Kidney (tissue), 14 donors: Measurements from ENCODE around the gene CD36. TPM values are rescaled to one million over a fixed set of nuclear protein-coding genes. Genes with fewer than 3 reads are reported as not detected.

Source experiments
- DNase-seq, 5 donors: peaks; one replicate each; pipeline ENCODE4 v3.0.0-alpha.2; 2013 to 2020
- FAIRE-seq: peaks from 2 replicates; lab custom pipeline; 2012; peaks lifted over from hg19 to GRCh38; lab: Jason Lieb, UNC
- H3K27ac ChIP-seq, 2 donors: one replicate each; pipeline ENCODE4 v1.7.0; 2013; ENCODE audit warnings: low read depth in 2 of 2, low read length in 2 of 2, inconsistent platforms in 1 of 2
- H3K27me3 ChIP-seq: one replicate; pipeline ENCODE4 v1.7.1; 2013; ENCODE audit warnings: low read length, inconsistent platforms; ENCODE audit not compliant: control insufficient read depth, insufficient read depth
- H3K36me3 ChIP-seq, 3 donors: one replicate each; pipeline versions ENCODE4 v1.7.0 to v1.7.1; 2013; ENCODE audit warnings: low read length in 3 of 3, control low read depth in 1 of 3, inconsistent platforms in 1 of 3; ENCODE audit not compliant: insufficient read depth in 3 of 3, control insufficient read depth in 2 of 3
- H3K4me1 ChIP-seq, 3 donors: one replicate each; pipeline versions ENCODE4 v1.7.0 to v1.7.1; 2013; ENCODE audit warnings: low read length in 3 of 3, inconsistent platforms in 1 of 3, low read depth in 1 of 3; ENCODE audit not compliant: control insufficient read depth in 2 of 3, insufficient read depth in 2 of 3
- H3K4me3 ChIP-seq, 3 donors: one replicate each; pipeline versions ENCODE4 v1.7.0 to v1.8.1; 2013; ENCODE audit warnings: low read length in 3 of 3, control low read depth in 1 of 3, inconsistent platforms in 1 of 3
- H3K9ac ChIP-seq, 3 donors: one replicate each; pipeline versions ENCODE4 v1.7.0 to v1.7.1; 2013; ENCODE audit warnings: low read length in 3 of 3, control low read depth in 1 of 3, inconsistent platforms in 1 of 3
- H3K9me3 ChIP-seq, 3 donors: one replicate each; pipeline versions ENCODE4 v1.7.0 to v1.7.1; 2013; ENCODE audit warnings: low read length in 3 of 3, control low read depth in 1 of 3, inconsistent platforms in 1 of 3; ENCODE audit not compliant: control insufficient read depth in 2 of 3, insufficient read depth in 1 of 3
- intact Hi-C: fragments of 100-400 bp; cut with DNase I; formaldehyde crosslinking; loops from one replicate; pipeline ENCODE4 v1.11.1; 2022
- polyA plus RNA-seq: library from polyadenylated mRNA; stranded (reverse); fragments of 350-450 nt; fragmentation: Illumina TruSeq; extraction: RNeasy Lipid Tissue Mini Kit (QIAGEN cat#74804); gene quantifications from one replicate; pipeline ENCODE4 v1.2.3, GENCODE V29; 2014; ENCODE audit warnings: low read depth, low replicate concordance; ENCODE audit not compliant: insufficient read depth
- total RNA-seq: library from RNA; stranded (reverse); fragmentation: NEBNext Ultra II Directional; extraction: Animal tissue kit (Norgen Biotek cat#: 25700); gene quantifications from one replicate; pipeline ENCODE4 v1.2.1, GENCODE V29; 2021
- TF ChIP-seq, protein P1 (sequence below): IDR thresholded peaks from 3 replicates; pipeline ENCODE4 v1.5.1; 2012; ENCODE audit warnings: mild to moderate bottlenecking, moderate library complexity, borderline replicate concordance; ENCODE audit not compliant: insufficient read depth; ENCODE audit errors: extremely low read depth
- donor health status: control.
- donor health status: control.
- donor health status: control.
- donor health status: control.
- donor health status: control.
- donor health status: DM: yes; HTN: yes; CAD: no.
- donor health status: Normal renal cell carcinoma (clear cell type).

Gene CD36
- total and polyA plus RNA-seq, 2 donors from 2014 or later: 6.7 to 10.0 TPM

- Histone ChIP-seq H3K4me3 (no peak overlapping the region), H3K27ac (no peak overlapping the region), H3K9ac (no peak overlapping the region), H3K9me3 (no peaks in the 10 kb centered on the region), H3K36me3 (no peaks in the 10 kb centered on the region), H3K4me1 (no peaks in the 10 kb centered on the region), H3K27me3 (no peaks in the 10 kb centered on the region)
- DNase-seq (no peak), FAIRE-seq (no peak)
- intact Hi-C loops: no loop called here
- TF ChIP-seq, protein P1, sequence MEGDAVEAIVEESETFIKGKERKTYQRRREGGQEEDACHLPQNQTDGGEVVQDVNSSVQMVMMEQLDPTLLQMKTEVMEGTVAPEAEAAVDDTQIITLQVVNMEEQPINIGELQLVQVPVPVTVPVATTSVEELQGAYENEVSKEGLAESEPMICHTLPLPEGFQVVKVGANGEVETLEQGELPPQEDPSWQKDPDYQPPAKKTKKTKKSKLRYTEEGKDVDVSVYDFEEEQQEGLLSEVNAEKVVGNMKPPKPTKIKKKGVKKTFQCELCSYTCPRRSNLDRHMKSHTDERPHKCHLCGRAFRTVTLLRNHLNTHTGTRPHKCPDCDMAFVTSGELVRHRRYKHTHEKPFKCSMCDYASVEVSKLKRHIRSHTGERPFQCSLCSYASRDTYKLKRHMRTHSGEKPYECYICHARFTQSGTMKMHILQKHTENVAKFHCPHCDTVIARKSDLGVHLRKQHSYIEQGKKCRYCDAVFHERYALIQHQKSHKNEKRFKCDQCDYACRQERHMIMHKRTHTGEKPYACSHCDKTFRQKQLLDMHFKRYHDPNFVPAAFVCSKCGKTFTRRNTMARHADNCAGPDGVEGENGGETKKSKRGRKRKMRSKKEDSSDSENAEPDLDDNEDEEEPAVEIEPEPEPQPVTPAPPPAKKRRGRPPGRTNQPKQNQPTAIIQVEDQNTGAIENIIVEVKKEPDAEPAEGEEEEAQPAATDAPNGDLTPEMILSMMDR: no peak
Measured at GRCh38 chr7:80619741-80620140, 18.7 kb upstream of the CD36 start.

DNA sequence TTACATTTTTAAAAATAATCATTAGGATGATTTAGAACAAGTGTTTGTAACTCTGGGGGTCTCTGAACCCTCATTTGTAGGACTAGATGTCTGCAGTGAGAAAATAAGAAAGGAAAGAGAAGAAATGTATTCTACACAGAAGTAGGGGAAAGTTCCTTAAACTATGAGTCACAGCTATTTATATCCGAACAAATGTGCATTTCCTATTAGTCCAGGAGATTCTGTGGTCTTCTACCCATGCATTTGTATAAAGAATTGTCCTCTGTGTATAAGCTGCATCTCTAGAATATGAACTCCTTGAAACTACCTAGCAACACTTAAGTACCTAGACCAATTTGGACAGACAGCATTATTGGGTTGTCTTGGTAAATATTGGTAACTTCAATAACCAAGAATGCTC is 15.9 kb upstream of the CD36 start:
- no peaks in the 10 kb centered on the region for H3K36me3 ChIP-seq
- no peaks in the 10 kb centered on the region for H3K9me3 ChIP-seq
- intact Hi-C loops: no loop called here
- H3K9ac ChIP-seq: no peak overlapping the region
- no peak overlapping the region for H3K27ac ChIP-seq
- no peak for FAIRE-seq
- no peaks in the 10 kb centered on the region for H3K27me3 ChIP-seq
- no peaks in the 10 kb centered on the region for H3K4me1 ChIP-seq
- DNase-seq: no peak
- H3K4me3 ChIP-seq: no peak overlapping the region
- TF ChIP-seq, protein P1: no peak

GRCh38 chr7:80623503-80624252 is 14.8 kb upstream of the CD36 start:
- Histone ChIP-seq H3K4me1 (no peaks in the 10 kb centered on the region), H3K4me3 (no peak overlapping the region), H3K36me3 (no peaks in the 10 kb centered on the region), H3K27ac (no peak overlapping the region), H3K27me3 (no peaks in the 10 kb centered on the region), H3K9me3 (no peaks in the 10 kb centered on the region), H3K9ac (no peak overlapping the region)
- DNase-seq (no peak), FAIRE-seq (no peak)
- intact Hi-C loops: no loop called here
- TF ChIP-seq, protein P1: no peak
